Ishikawa (cell line): ENCODE results near the gene SEPTIN5.

Experiments used
- EP300 ChIP-seq: IDR thresholded peaks from 2 replicates; pipeline ENCODE4 v1.6.1; 2012; ENCODE audit warnings: borderline replicate concordance
- FOXM1 ChIP-seq: IDR thresholded peaks from 2 replicates; pipeline ENCODE4 v1.6.1; 2012; ENCODE audit warnings: low read depth, borderline replicate concordance
- RAD21 ChIP-seq: IDR thresholded peaks from 2 replicates; pipeline ENCODE4 v1.6.1; 2012; ENCODE audit warnings: low read depth
- TAF1 ChIP-seq: IDR thresholded peaks from 2 replicates; pipeline ENCODE4 v1.6.1; 2012; ENCODE audit warnings: low read depth, mild to moderate bottlenecking

GRCh38 chr22:19728271-19728670 is 14.0 kb downstream of the SEPTIN5 start:
- TF ChIP-seq TAF1: no peak
- no peak for TF ChIP-seq FOXM1
- TF ChIP-seq EP300: no peak
- no peak for TF ChIP-seq RAD21
